ENCODE measurements around the gene PRPF4. TPM values are rescaled to one million over a fixed set of nuclear protein-coding genes. Genes with fewer than 3 reads are reported as not detected.
A peak's percentile ranks its signal among the peaks of the same experiment; 100 is the strongest.

Gene PRPF4
- total and polyA plus RNA-seq, 9 of the 15 experiments (the other 6 are each of a cell fraction or from before 2014, with no cell fraction given) = 25.8 to 66.0 (median 39.8) TPM

GRCh38 chr9:113299800-113300292 lies 24.4 kb downstream of the PRPF4 start (continued):
- TF ChIP-seq ZNF609 (CRISPR knock-in tag; IDR thresholded peaks at IDR 0.05; ENCODE audit: borderline replicate concordance) = no peak
- TF ChIP-seq SMAD2 (IDR thresholded peaks at IDR 0.05; ENCODE audit: low read depth, low read length) = no peak
- TF ChIP-seq CEBPB (tag; IDR thresholded peaks at IDR 0.05) = no peak
- TF ChIP-seq POLR2AphosphoS2 (IDR thresholded peaks at IDR 0.05; ENCODE audit: low read length) = no peak
- TF ChIP-seq SPI1 (IDR thresholded peaks at IDR 0.05; ENCODE audit: borderline replicate concordance, low read depth, low read length) = peak; percentile 68; the same call in 1 of the 2 replicates
- TF ChIP-seq, protein P1, sequence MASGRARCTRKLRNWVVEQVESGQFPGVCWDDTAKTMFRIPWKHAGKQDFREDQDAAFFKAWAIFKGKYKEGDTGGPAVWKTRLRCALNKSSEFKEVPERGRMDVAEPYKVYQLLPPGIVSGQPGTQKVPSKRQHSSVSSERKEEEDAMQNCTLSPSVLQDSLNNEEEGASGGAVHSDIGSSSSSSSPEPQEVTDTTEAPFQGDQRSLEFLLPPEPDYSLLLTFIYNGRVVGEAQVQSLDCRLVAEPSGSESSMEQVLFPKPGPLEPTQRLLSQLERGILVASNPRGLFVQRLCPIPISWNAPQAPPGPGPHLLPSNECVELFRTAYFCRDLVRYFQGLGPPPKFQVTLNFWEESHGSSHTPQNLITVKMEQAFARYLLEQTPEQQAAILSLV (tag; IDR thresholded peaks at IDR 0.05) = no peak
- peak; percentile 57; the same call in 1 of the 2 replicates for TF ChIP-seq SMARCA4 (IDR thresholded peaks at IDR 0.05)
- TF ChIP-seq NFIC (IDR thresholded peaks at IDR 0.05) = peak; percentile 94
- no peak for TF ChIP-seq XRCC5 (IDR thresholded peaks at IDR 0.05; ENCODE audit: low read depth, low read length)
- no peak for TF ChIP-seq CEBPG (CRISPR knock-in tag; IDR thresholded peaks at IDR 0.05)
- 0 out of 4 replicates have a peak, but pooled peaks of 1 of the 2 experiments have one; percentile 20 for TF ChIP-seq CEBPG (tag; conservative IDR thresholded peaks at IDR 0.05 in 1 of 2, IDR thresholded peaks at IDR 0.05 in 1 of 2)
- no peak for TF ChIP-seq MAFG (tag; conservative IDR thresholded peaks at IDR 0.05)
- no peak for TF ChIP-seq ZNF407 (IDR thresholded peaks at IDR 0.05; ENCODE audit: low read depth)
- no peak for TF ChIP-seq ZNF274 (IDR thresholded peaks at IDR 0.05; ENCODE audit: borderline replicate concordance, low read depth, low read length)
- 0 out of 2 replicates have a peak, but pooled peaks have one; percentile 28 for TF ChIP-seq ZNF766 (CRISPR knock-in tag; conservative IDR thresholded peaks at IDR 0.05)

Data from K562 (cell line).